ENCODE measurements around the gene RRBP1. TPM values are rescaled to one million over a fixed set of nuclear protein-coding genes. Genes with fewer than 3 reads are reported as not detected.

RRBP1 gene
- total RNA-seq, 2 donors from 2014 or later, result 52.0 to 57.7 TPM

GRCh38 chr20:17636523-17637412, 45.3 kb downstream of the RRBP1 start:
- H3K27me3 ChIP-seq, result no peaks in the 10 kb centered on the region
- peak overlapping the region; percentile 6 to 22 for H3K27ac ChIP-seq
- no peak for DNase-seq (ENCODE audit: low spot score)
- H3K4me1 ChIP-seq, result peaks cover 0 to 59% of the 10 kb centered on the region in 2 donors
- no peak overlapping the region for H3K4me3 ChIP-seq
- H3K36me3 ChIP-seq, result peaks cover 68% of the 10 kb centered on the region
- no peaks in the 10 kb centered on the region for H3K9me3 ChIP-seq
- TF ChIP-seq CTCF (IDR thresholded peaks at IDR 0.05), result no peak

GRCh38 chr20:17635332-17636244, 46.5 kb downstream of the RRBP1 start:
- no peaks in the 10 kb centered on the region for H3K9me3 ChIP-seq
- TF ChIP-seq CTCF (IDR thresholded peaks at IDR 0.05), result no peak
- no peak for DNase-seq (ENCODE audit: low spot score)
- peaks cover 70% of the 10 kb centered on the region for H3K36me3 ChIP-seq
- H3K27me3 ChIP-seq, result no peaks in the 10 kb centered on the region
- H3K4me3 ChIP-seq, result no peak overlapping the region
- peak overlapping the region; percentile 34 to 60 for H3K27ac ChIP-seq
- peaks cover 0 to 53% of the 10 kb centered on the region in 2 donors for H3K4me1 ChIP-seq

- Histone ChIP-seq H3K27me3 (no peaks in the 10 kb centered on the region), H3K9me3 (no peaks in the 10 kb centered on the region), H3K36me3 (peaks cover 72% of the 10 kb centered on the region), H3K4me1 (peaks cover 0 to 53% of the 10 kb centered on the region in 2 donors), H3K27ac (peak overlapping the region; percentile 60), H3K4me3 (no peak overlapping the region)
- TF ChIP-seq CTCF (IDR thresholded peaks at IDR 0.05), result no peak
- DNase-seq (ENCODE audit: low spot score), result no peak
These were observed 47.2 kb downstream of the RRBP1 start for GRCh38 chr20:17634661-17635331.

- no peak for TF ChIP-seq CTCF (IDR thresholded peaks at IDR 0.05)
- H3K27ac ChIP-seq, result peak overlapping the region; percentile 60
- H3K36me3 ChIP-seq, result peaks cover 79% of the 10 kb centered on the region
- DNase-seq (ENCODE audit: low spot score), result no peak
- no peaks in the 10 kb centered on the region for H3K27me3 ChIP-seq
- H3K4me1 ChIP-seq, result peaks cover 0 to 49% of the 10 kb centered on the region in 2 donors
- H3K4me3 ChIP-seq, result no peak overlapping the region
- H3K9me3 ChIP-seq, result no peaks in the 10 kb centered on the region
These were observed 48.1 kb downstream of the RRBP1 start for GRCh38 chr20:17633850-17634500.

GRCh38 chr20:17633221-17633849, 48.7 kb downstream of the RRBP1 start:
- no peak for TF ChIP-seq CTCF (IDR thresholded peaks at IDR 0.05)
- no peak for DNase-seq (ENCODE audit: low spot score)

More at GRCh38 chr20:17633221-17633849, 48.7 kb downstream of the RRBP1 start:
- H3K4me1 ChIP-seq, result peaks cover 0 to 44% of the 10 kb centered on the region in 2 donors
- H3K27ac ChIP-seq, result no peak overlapping the region
- H3K27me3 ChIP-seq, result no peaks in the 10 kb centered on the region
- H3K36me3 ChIP-seq, result peaks cover 79% of the 10 kb centered on the region
- H3K4me3 ChIP-seq, result no peak overlapping the region
- no peaks in the 10 kb centered on the region for H3K9me3 ChIP-seq

All from right atrium auricular region (tissue), 2 donors.